BLaER1 treated with 17β-estradiol and CSF1 and Interleukin-3, amounts not matched to agents 10 nM and 100 nM (cell line): ENCODE results near the gene SLC35G2.

Experiments used
- H3K27ac ChIP-seq, 11 experiments: shearing (Covaris generic); formaldehyde crosslinking; 2 replicates each; pipeline ENCODE4 v1.8.1; 2022
- H3K27me3 ChIP-seq, 11 experiments: shearing (Covaris generic); formaldehyde crosslinking; 2 replicates each; pipeline ENCODE4 v1.8.1; 2022
- H3K36me3 ChIP-seq, 11 experiments: shearing (Covaris generic); formaldehyde crosslinking; 2 replicates each; pipeline ENCODE4 v1.8.1; 2022
- H3K4me1 ChIP-seq, 10 experiments: shearing (Covaris generic); formaldehyde crosslinking; 2 replicates each; pipeline ENCODE4 v1.8.1; 2022
- H3K4me2 ChIP-seq, 11 experiments: shearing (Covaris generic); formaldehyde crosslinking; 2 replicates each; pipeline ENCODE4 v1.8.1; 2022
- H3K4me3 ChIP-seq, 10 experiments: shearing (Covaris generic); formaldehyde crosslinking; 2 replicates each; pipeline ENCODE4 v1.8.1; 2022
- H3K9ac ChIP-seq, 11 experiments: shearing (Covaris generic); formaldehyde crosslinking; 2 replicates each; pipeline ENCODE4 v1.8.1; 2022
- H3K9me3 ChIP-seq, 11 experiments: shearing (Covaris generic); formaldehyde crosslinking; replicated peaks in 1 of 11; 2 replicates each; pipeline ENCODE4 v1.8.1; 2022
- H4K20me1 ChIP-seq, 11 experiments: shearing (Covaris generic); formaldehyde crosslinking; 2 replicates each; pipeline ENCODE4 v1.8.1; 2022
- Cebpa-rat ChIP-seq, 11 experiments: shearing (Covaris generic); IDR thresholded peaks; 2 replicates each; pipeline ENCODE4 v1.8.1; 2022

SLC35G2 gene

DNA sequence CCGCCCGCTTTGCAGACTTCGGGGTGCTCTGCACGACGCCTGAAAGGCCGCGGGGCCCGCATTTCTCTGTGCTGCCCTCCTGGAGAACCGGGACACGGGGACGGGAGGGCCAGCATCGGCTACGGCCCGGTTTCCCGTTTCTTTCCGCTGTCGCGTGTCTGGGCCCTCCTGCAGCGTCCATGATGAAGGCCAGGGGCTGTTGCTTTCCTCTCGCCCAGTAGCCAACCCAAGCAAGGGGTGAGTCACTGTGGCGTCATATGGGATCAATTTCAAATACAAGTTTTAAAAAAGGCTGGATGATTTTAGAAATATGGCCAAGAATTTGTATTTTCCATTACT, 435 bp downstream of the SLC35G2 start:
- TF ChIP-seq Cebpa-rat (IDR thresholded peaks at IDR 0.05) = no peak
- peaks cover 0 to 7% (median 0%) of the 10 kb centered on the region in 11 experiments; a peak in 1 of 22 replicates for H3K36me3 ChIP-seq
- peak overlapping the region; percentile 29 to 65 (median 51); a peak in 18 of 20 replicates for H3K4me3 ChIP-seq
- H3K9ac ChIP-seq = peak overlapping the region in 1 of 11 experiments; percentile 30; a peak in 1 of 22 replicates
- no peaks in the 10 kb centered on the region for H4K20me1 ChIP-seq
- H3K9me3 ChIP-seq = peaks cover 35 to 50% (median 39%) of the 10 kb centered on the region in 11 experiments
- H3K27ac ChIP-seq = no peak overlapping the region
- H3K4me2 ChIP-seq = peak overlapping the region; percentile 43 to 82 (median 64); a peak in 21 of 22 replicates
- H3K4me1 ChIP-seq = peaks cover 0 to 8% (median 0%) of the 10 kb centered on the region in 10 experiments; a peak in 4 of 20 replicates
- H3K27me3 ChIP-seq = peaks cover 35 to 48% (median 40%) of the 10 kb centered on the region in 11 experiments

- Histone ChIP-seq H3K4me3 (peak overlapping the region in 4 of 10 experiments; percentile 29 to 65 (median 54); a peak in 6 of 20 replicates), H3K27ac (no peak overlapping the region), H3K27me3 (peaks cover 35 to 48% (median 40%) of the 10 kb centered on the region in 11 experiments), H3K4me1 (peaks cover 0 to 8% (median 0%) of the 10 kb centered on the region in 10 experiments; a peak in 4 of 20 replicates), H3K9me3 (peaks cover 35 to 54% (median 39%) of the 10 kb centered on the region in 11 experiments), H3K9ac (no peak overlapping the region), H3K36me3 (peaks cover 0 to 7% (median 0%) of the 10 kb centered on the region in 11 experiments; a peak in 1 of 22 replicates), H3K4me2 (peak overlapping the region in 3 of 11 experiments; percentile 74 to 82 (median 76); a peak in 4 of 22 replicates), H4K20me1 (no peaks in the 10 kb centered on the region)
- no peak for TF ChIP-seq Cebpa-rat (IDR thresholded peaks at IDR 0.05)
Measured at GRCh38 chr3:136819731-136820679, 1.1 kb downstream of the SLC35G2 start.

DNA sequence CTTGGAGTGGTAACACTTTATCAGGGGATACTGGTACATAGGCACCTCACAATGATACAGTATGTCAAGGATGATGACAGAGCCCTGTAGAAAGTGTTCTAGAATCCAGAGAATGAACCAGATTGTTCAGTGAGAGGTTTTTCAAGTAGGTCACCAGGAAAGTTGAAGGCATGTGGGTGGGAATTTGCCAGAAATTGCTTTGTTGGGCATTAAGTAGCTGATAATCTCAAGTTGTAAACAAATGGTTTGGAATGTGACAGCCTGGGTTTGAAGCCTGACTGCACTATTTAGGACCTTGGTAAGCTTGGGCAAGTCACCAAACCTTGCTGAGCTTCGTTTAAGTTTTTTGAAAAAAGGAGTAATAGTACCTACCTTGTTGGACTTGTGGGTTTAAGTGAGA, 12.5 kb downstream of the SLC35G2 start:
- TF ChIP-seq Cebpa-rat (IDR thresholded peaks at IDR 0.05) = no peak
- no peaks in the 10 kb centered on the region for H3K36me3 ChIP-seq
- H3K4me2 ChIP-seq = no peak overlapping the region
- peaks cover 0 to 4% (median 0%) of the 10 kb centered on the region in 11 experiments; a peak in 2 of 22 replicates for H3K9me3 ChIP-seq
- H4K20me1 ChIP-seq = no peaks in the 10 kb centered on the region
- H3K27ac ChIP-seq = no peak overlapping the region
- H3K4me1 ChIP-seq = peaks cover 0 to 11% (median 0%) of the 10 kb centered on the region in 10 experiments; a peak in 6 of 20 replicates
- H3K9ac ChIP-seq = no peak overlapping the region
- no peaks in the 10 kb centered on the region for H3K27me3 ChIP-seq
- no peak overlapping the region for H3K4me3 ChIP-seq

- no peak overlapping the region for H3K9ac ChIP-seq
- no peaks in the 10 kb centered on the region; a peak in 1 of 22 replicates for H3K9me3 ChIP-seq
- peak overlapping the region in 3 of 11 experiments; percentile 5 to 20 (median 5); a peak in 3 of 22 replicates for H3K4me2 ChIP-seq
- H3K4me3 ChIP-seq = no peak overlapping the region
- TF ChIP-seq Cebpa-rat (IDR thresholded peaks at IDR 0.05) = no peak
- no peak overlapping the region for H3K27ac ChIP-seq
- no peaks in the 10 kb centered on the region for H3K27me3 ChIP-seq
- no peaks in the 10 kb centered on the region for H4K20me1 ChIP-seq
- H3K36me3 ChIP-seq = peaks cover 0 to 5% (median 0%) of the 10 kb centered on the region in 11 experiments; a peak in 1 of 22 replicates
- peaks cover 13 to 44% (median 26%) of the 10 kb centered on the region in 10 experiments for H3K4me1 ChIP-seq
Measured at GRCh38 chr3:136835089-136835812, 16.3 kb downstream of the SLC35G2 start.

DNA sequence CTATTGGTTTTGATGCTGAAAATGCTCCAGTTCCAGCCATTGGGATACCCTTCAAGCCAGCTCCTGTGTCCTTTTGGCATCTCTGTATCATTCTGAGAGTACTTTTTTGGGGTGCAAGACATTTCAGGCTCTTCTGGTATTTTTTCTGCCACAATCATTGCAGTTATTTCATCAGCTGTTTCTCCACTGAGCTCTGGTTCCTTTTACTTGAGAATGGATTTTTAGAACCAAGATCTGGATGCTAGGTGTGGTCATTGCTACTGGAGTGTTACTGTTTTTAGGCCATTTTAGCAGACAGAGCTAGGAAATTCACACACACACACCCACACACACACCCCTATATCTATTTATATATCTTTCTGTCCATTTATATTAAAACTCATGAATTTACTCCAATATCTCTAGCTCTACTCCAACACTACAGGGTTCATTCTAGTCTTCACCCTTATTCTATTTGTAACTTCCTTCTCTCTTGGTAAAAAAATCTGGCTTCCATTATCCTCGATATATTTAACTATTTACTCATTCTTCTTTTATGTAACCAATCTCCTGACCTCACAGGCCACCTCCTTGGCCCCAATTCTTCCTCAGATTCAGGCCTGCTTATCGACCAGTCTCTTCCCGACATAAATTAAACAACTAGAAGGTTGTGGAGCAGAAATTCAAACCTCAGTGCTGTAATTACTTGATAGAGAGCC, 17.0 kb downstream of the SLC35G2 start:
- no peak for TF ChIP-seq Cebpa-rat (IDR thresholded peaks at IDR 0.05)
- no peaks in the 10 kb centered on the region for H4K20me1 ChIP-seq
- peaks cover 13 to 50% (median 29%) of the 10 kb centered on the region in 10 experiments for H3K4me1 ChIP-seq
- no peaks in the 10 kb centered on the region for H3K27me3 ChIP-seq
- no peaks in the 10 kb centered on the region for H3K9me3 ChIP-seq
- H3K4me3 ChIP-seq = no peak overlapping the region
- H3K4me2 ChIP-seq = peak overlapping the region in 3 of 11 experiments; percentile 5 to 20 (median 13); a peak in 3 of 22 replicates
- H3K36me3 ChIP-seq = peaks cover 0 to 6% (median 0%) of the 10 kb centered on the region in 11 experiments; a peak in 5 of 22 replicates
- H3K27ac ChIP-seq = no peak overlapping the region
- H3K9ac ChIP-seq = no peak overlapping the region

- Histone ChIP-seq H3K27ac (no peak overlapping the region), H3K4me1 (peaks cover 13 to 50% (median 29%) of the 10 kb centered on the region in 10 experiments), H3K9me3 (no peaks in the 10 kb centered on the region), H4K20me1 (no peaks in the 10 kb centered on the region), H3K4me3 (no peak overlapping the region), H3K36me3 (peaks cover 0 to 13% (median 0%) of the 10 kb centered on the region in 11 experiments; a peak in 5 of 22 replicates), H3K9ac (no peak overlapping the region), H3K4me2 (peak overlapping the region in 1 of 11 experiments; percentile 13; a peak in 1 of 22 replicates), H3K27me3 (no peaks in the 10 kb centered on the region)
- TF ChIP-seq Cebpa-rat (IDR thresholded peaks at IDR 0.05) = no peak
Measured at GRCh38 chr3:136836511-136837156, 17.7 kb downstream of the SLC35G2 start.

DNA sequence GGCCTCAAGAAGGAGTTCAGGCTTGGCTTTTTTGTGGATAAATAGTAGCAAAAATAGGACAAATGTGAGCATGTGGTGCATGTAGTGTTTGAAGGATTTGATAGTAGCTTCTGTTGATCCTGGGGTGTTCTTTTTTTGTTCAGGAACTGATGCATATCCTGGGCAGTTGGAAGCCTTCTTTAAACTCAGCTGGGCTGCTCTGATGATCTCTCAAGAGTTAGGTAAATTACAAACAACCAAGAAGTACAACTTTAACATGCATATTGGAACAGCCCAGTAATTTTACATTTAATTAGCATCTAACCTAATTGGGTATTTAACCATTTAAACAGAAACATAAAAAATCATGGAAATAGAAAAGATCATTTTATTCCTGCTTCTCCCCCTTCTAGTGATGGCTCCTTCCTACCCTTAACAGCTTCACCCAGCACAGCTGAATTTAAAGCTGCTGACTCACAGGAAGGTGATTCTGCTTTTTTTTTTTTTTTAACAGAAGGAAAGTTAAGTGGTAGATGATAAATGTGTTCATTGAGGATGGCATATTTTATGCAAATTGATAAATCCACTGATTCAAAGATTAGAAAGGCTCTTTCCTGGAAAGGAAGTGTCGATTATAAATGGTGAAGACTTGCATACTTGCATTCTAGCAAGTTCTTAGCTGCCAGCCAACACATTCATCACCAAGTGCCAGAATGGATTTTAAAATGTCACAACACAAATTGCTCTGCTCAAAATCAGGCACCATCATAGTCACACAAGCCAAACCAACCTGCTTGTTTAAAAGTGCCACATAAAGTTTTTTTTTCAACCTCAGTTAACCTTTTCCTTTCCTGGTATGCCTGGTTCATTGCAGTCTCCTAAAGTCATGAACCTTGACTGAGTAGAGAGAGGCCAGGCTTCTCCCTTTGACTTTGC, 20.0 kb downstream of the SLC35G2 start:
- H3K27ac ChIP-seq = peak overlapping the region in 8 of 11 experiments; percentile 38 to 75 (median 66); a peak in 15 of 22 replicates
- no peak for TF ChIP-seq Cebpa-rat (IDR thresholded peaks at IDR 0.05)

More for the DNA sequence above, 20.0 kb downstream of the SLC35G2 start:
- H3K27me3 ChIP-seq = no peaks in the 10 kb centered on the region
- peak overlapping the region in 6 of 11 experiments; percentile 0 to 53 (median 32); a peak in 7 of 22 replicates for H3K9ac ChIP-seq
- no peak overlapping the region; a peak in 1 of 20 replicates for H3K4me3 ChIP-seq
- no peaks in the 10 kb centered on the region for H4K20me1 ChIP-seq
- H3K9me3 ChIP-seq = peaks cover 0 to 4% (median 0%) of the 10 kb centered on the region in 11 experiments; a peak in 1 of 22 replicates
- H3K4me2 ChIP-seq = peak overlapping the region; percentile 6 to 70 (median 50)
- peaks cover 13 to 50% (median 29%) of the 10 kb centered on the region in 10 experiments for H3K4me1 ChIP-seq
- H3K36me3 ChIP-seq = peaks cover 6 to 29% (median 14%) of the 10 kb centered on the region in 11 experiments; a peak in 17 of 22 replicates
